CD4-positive, alpha-beta T cell treated with Interferon alpha-2 for 1 hour (primary cell): ENCODE measurements around the gene SST.

Experiments used
- DNase-seq, 2 donors: peaks; one replicate each; pipeline ENCODE4 v3.0.0-alpha.2; 2020 to 2022

Gene SST

GRCh38 chr3:187669675-187670504 lies at the start of gene SST:
Gene SST (minus strand): TSS chr3:187670394. CDS start chr3:187670291, 103 bp downstream.
- no peak for DNase-seq

- no peak for DNase-seq
Observed at GRCh38 chr3:187719628-187720336, 49.6 kb upstream of the SST start.

- DNase-seq: no peak
Observed at GRCh38 chr3:187718802-187719201, 48.6 kb upstream of the SST start.

- DNase-seq: no peak
Observed at GRCh38 chr3:187717572-187717971, 47.4 kb upstream of the SST start.

GRCh38 chr3:187714404-187714979 lies 44.3 kb upstream of the SST start:
- peak; percentile 70 to 84 for DNase-seq

GRCh38 chr3:187713504-187713903 lies 43.3 kb upstream of the SST start:
- peak in 1 of 2 donors; percentile 72 for DNase-seq

- no peak for DNase-seq
Observed at GRCh38 chr3:187709155-187709554, 39.0 kb upstream of the SST start.

GRCh38 chr3:187708696-187709095 lies 38.5 kb upstream of the SST start:
- DNase-seq: no peak

- DNase-seq: no peak
Observed at GRCh38 chr3:187706971-187707370, 36.8 kb upstream of the SST start.

- DNase-seq: no peak
Observed at GRCh38 chr3:187705164-187705563, 35.0 kb upstream of the SST start.

- DNase-seq: no peak
Observed at GRCh38 chr3:187702507-187703033, 32.4 kb upstream of the SST start, which contains the start of gene RTP2. Gene RTP2 (minus strand): TSS chr3:187702557. CDS start chr3:187702128, 429 bp downstream.

GRCh38 chr3:187700249-187700648 lies 30.1 kb upstream of the SST start:
- DNase-seq: no peak

GRCh38 chr3:187698499-187699399 lies 28.6 kb upstream of the SST start:
- DNase-seq: no peak

- DNase-seq: no peak
Observed at GRCh38 chr3:187696021-187696420, 25.8 kb upstream of the SST start.

GRCh38 chr3:187695449-187695848 lies 25.3 kb upstream of the SST start:
- DNase-seq: no peak

- DNase-seq: no peak
Observed at GRCh38 chr3:187694801-187695200, 24.6 kb upstream of the SST start.

- DNase-seq: no peak
Observed at GRCh38 chr3:187693431-187693830, 23.2 kb upstream of the SST start.

GRCh38 chr3:187689984-187690383 lies 19.8 kb upstream of the SST start:
- DNase-seq: no peak

- no peak for DNase-seq
Observed at GRCh38 chr3:187686621-187687273, 16.6 kb upstream of the SST start.

GRCh38 chr3:187685948-187686347 lies 15.8 kb upstream of the SST start:
- DNase-seq: no peak

- DNase-seq: no peak
Observed at GRCh38 chr3:187684880-187685279, 14.7 kb upstream of the SST start.

GRCh38 chr3:187684444-187684843 lies 14.2 kb upstream of the SST start:
- DNase-seq: no peak
